ENCODE measurements around the gene UBB.

Gene UBB

GRCh38 chr17:16425698-16426659 lies 45.1 kb downstream of the UBB start:
- TF ChIP-seq CEBPB (IDR thresholded peaks at IDR 0.05) (no peak), REST (IDR thresholded peaks at IDR 0.05; ENCODE audit: low read depth) (no peak), NFIC (IDR thresholded peaks at IDR 0.05) (no peak), FOXM1 (IDR thresholded peaks at IDR 0.05; ENCODE audit: borderline replicate concordance, low read depth) (no peak), TAF1 (IDR thresholded peaks at IDR 0.05; ENCODE audit: low read depth) (no peak), EP300 (IDR thresholded peaks at IDR 0.05; ENCODE audit: borderline replicate concordance) (no peak)

- TF ChIP-seq CREB1 (IDR thresholded peaks at IDR 0.05; ENCODE audit: low read depth) (no peak), TAF1 (IDR thresholded peaks at IDR 0.05; ENCODE audit: low read depth) (no peak), ZBTB7A (IDR thresholded peaks at IDR 0.05; ENCODE audit: low read depth) (no peak), TEAD4 (IDR thresholded peaks at IDR 0.05) (no peak), EGR1 (IDR thresholded peaks at IDR 0.05) (no peak), EP300 (IDR thresholded peaks at IDR 0.05; ENCODE audit: borderline replicate concordance) (no peak), FOXM1 (IDR thresholded peaks at IDR 0.05; ENCODE audit: borderline replicate concordance, low read depth) (no peak), MAX (IDR thresholded peaks at IDR 0.05) (no peak), TCF12 (IDR thresholded peaks at IDR 0.05; ENCODE audit: low read depth) (no peak), YY1 (IDR thresholded peaks at IDR 0.05; ENCODE audit: low read depth) (no peak), REST (IDR thresholded peaks at IDR 0.05; ENCODE audit: low read depth) (no peak), CEBPB (IDR thresholded peaks at IDR 0.05) (no peak), NFIC (IDR thresholded peaks at IDR 0.05) (no peak), RAD21 (IDR thresholded peaks at IDR 0.05; ENCODE audit: low read depth) (no peak)
- TF ChIP-seq, protein P1, sequence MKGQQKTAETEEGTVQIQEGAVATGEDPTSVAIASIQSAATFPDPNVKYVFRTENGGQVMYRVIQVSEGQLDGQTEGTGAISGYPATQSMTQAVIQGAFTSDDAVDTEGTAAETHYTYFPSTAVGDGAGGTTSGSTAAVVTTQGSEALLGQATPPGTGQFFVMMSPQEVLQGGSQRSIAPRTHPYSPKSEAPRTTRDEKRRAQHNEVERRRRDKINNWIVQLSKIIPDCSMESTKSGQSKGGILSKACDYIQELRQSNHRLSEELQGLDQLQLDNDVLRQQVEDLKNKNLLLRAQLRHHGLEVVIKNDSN (IDR thresholded peaks at IDR 0.05), result no peak
These were observed 46.1 kb downstream of the UBB start for GRCh38 chr17:16427020-16427419.

DNA sequence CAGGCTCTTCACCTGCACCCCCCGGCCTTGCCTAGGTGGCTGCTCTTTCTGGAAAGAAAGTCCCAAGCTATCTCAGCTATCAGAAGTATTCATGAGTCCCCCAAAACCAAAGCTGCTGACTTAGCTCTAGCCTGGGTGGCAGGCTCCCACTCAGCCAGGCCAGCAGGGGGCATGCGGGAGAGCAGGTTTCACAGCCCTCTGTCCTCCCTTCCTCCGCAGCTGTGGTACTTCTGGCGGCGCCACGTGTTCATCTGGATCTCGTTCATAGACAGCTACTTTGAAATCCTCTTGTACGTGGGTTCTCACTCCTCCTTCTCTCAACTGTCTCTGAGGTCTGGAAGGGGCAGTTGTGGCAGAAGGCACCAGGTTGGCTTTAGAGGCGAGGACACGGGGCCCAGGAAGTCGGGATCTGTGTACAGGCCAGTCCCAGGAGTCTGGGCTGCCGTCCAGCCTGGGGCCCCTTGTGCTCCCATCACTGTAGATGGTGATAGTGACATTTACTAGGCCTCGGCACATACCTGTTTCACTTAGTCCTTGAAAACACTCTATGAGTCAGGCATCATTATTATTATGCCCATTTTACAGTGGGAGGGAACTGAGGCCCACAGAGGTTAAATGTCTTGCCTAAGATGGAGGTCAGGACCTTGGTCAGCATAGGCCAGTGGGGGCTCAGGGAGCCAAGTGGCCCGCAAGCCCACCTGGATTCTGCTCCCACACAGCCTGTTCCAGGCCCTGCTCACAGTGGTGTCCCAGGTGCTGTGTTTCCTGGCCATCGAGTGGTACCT lies 47.4 kb downstream of the UBB start:
- TF ChIP-seq ZBTB7A (IDR thresholded peaks at IDR 0.05; ENCODE audit: low read depth), result no peak
- peak; percentile 28; the same call in 1 of the 2 replicates for TF ChIP-seq RAD21 (IDR thresholded peaks at IDR 0.05; ENCODE audit: low read depth)
- TF ChIP-seq MAX (IDR thresholded peaks at IDR 0.05), result peak; percentile 66

DNA sequence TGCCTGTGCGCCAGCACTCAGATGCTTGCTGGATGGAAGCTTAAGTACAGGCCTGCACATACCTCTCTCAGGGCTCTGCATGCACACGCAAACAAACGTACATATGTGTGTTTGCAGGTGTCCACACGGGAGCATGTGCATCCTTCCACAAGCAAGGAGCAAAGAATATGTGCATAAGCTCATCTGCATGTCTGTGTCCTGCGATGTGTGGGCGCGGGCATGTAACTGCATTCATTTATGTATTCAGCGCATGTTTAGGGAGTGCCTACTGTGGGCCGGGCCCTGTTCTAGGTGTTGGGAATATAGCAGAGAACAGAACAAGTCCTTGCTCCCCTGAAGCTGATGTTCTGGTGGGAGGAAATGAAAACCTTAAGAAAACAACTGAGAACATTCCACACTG lies 48.2 kb downstream of the UBB start:
- TF ChIP-seq REST (IDR thresholded peaks at IDR 0.05; ENCODE audit: low read depth) (no peak), EGR1 (IDR thresholded peaks at IDR 0.05) (no peak), FOXM1 (IDR thresholded peaks at IDR 0.05; ENCODE audit: borderline replicate concordance, low read depth) (no peak), TAF1 (IDR thresholded peaks at IDR 0.05; ENCODE audit: low read depth) (no peak), TCF12 (IDR thresholded peaks at IDR 0.05; ENCODE audit: low read depth) (no peak), TEAD4 (IDR thresholded peaks at IDR 0.05) (no peak), RAD21 (IDR thresholded peaks at IDR 0.05; ENCODE audit: low read depth) (no peak), NFIC (IDR thresholded peaks at IDR 0.05) (no peak), EP300 (IDR thresholded peaks at IDR 0.05; ENCODE audit: borderline replicate concordance) (no peak), ZBTB7A (IDR thresholded peaks at IDR 0.05; ENCODE audit: low read depth) (no peak), YY1 (IDR thresholded peaks at IDR 0.05; ENCODE audit: low read depth) (no peak), CEBPB (IDR thresholded peaks at IDR 0.05) (no peak), CREB1 (IDR thresholded peaks at IDR 0.05; ENCODE audit: low read depth) (no peak)
- TF ChIP-seq, protein P1 (IDR thresholded peaks at IDR 0.05), result no peak

Measured in Ishikawa (cell line).